ENCODE data around the gene CLDN19. TPM values are rescaled to one million over a fixed set of nuclear protein-coding genes. Genes with fewer than 3 reads are reported as not detected.
"Not testable (repeated sequence)": the region's sequence is repeated elsewhere in the genome, so short reads cannot be mapped to it uniquely, and the experiment has no call there.

Gene CLDN19
- total RNA-seq, 4 donors from 2014 or later, result 1.5 TPM; not detected in 3

DNA sequence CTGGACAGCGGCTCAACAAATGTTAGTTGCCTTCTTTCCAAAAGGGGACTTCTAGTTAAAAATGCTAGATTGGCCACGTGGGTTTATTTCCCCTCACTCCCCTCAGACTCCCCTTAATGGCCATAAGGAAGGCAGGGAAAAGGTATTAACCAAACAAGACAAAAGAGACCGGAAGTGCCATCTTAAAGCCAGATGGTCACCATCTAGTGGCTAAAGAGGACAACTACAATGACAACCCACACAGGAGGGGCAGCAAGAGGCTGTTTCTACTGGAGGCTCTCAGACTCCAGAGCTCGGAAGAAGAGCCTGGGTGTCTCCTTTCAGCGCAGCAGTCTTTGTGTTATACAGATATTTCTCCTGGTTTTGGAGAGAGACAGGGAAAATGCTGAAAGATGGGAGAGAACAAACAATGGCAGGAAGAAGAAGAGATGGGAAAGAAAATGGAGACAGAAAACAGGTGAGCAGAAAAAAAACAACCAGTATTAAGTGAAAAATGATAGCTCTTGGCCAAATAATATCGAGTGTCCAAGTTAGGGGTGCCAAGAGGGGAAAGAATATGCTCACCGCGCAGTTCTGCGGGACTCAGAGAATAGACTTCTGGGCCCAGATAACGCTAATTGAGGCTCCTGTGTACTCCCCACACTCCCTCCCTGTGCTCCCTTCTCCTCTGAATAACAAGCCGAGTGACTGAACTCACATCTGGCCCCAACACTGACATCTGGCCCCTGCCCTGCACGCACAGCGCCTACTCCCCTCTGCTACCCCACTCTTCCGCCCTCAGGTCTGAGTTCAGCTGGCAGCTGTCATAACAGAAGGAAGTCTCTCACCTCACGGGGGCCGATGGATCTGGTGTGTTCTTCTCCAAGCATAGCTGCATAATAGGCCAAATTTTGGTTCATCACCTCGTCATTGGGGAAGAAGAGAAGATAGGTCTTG lies 17.2 kb upstream of the CLDN19 start:
- H3K4me3 ChIP-seq, result no peak overlapping the region
- peaks cover 0 to 100% of the 10 kb centered on the region in 2 donors for H3K36me3 ChIP-seq
- no peak overlapping the region for H3K27ac ChIP-seq
- H3K4me1 ChIP-seq, result peaks cover 0 to 2% (median 0%) of the 10 kb centered on the region in 3 donors
- peak; percentile 31 for ATAC-seq
- H3K27me3 ChIP-seq, result no peaks in the 10 kb centered on the region
- H3K9me3 ChIP-seq, result no peaks in the 10 kb centered on the region
- 56 to 60% methylated on average over 11 to 14 of the region's 17 CpGs for WGBS, 2 donors (ENCODE audit: low coverage in 1 of 2)
- TF ChIP-seq, protein P1, sequence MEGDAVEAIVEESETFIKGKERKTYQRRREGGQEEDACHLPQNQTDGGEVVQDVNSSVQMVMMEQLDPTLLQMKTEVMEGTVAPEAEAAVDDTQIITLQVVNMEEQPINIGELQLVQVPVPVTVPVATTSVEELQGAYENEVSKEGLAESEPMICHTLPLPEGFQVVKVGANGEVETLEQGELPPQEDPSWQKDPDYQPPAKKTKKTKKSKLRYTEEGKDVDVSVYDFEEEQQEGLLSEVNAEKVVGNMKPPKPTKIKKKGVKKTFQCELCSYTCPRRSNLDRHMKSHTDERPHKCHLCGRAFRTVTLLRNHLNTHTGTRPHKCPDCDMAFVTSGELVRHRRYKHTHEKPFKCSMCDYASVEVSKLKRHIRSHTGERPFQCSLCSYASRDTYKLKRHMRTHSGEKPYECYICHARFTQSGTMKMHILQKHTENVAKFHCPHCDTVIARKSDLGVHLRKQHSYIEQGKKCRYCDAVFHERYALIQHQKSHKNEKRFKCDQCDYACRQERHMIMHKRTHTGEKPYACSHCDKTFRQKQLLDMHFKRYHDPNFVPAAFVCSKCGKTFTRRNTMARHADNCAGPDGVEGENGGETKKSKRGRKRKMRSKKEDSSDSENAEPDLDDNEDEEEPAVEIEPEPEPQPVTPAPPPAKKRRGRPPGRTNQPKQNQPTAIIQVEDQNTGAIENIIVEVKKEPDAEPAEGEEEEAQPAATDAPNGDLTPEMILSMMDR (IDR thresholded peaks at IDR 0.05), result peak; percentile 38 to 63 (median 57)
- no peak for TF ChIP-seq POLR2A (IDR thresholded peaks at IDR 0.05)

DNA sequence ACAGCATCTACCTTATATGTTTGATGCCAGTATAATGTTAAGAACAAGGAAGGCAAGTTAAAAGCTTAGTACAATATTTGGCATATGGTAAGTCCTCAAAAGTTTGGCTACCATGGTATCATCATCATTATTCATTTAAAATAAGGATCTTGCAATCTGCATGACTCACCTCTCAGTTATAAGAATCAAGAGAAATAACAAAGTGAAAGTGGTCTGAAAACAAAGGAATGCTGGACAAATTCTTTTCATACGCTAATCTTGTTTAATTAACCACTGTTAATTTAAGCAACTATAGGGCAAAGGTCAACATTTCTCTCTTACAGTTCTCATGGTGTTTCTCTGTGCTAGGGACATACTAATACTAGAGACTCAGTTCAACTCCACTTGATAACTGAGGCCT lies 13.0 kb upstream of the CLDN19 start:
- WGBS, 2 donors (ENCODE audit: low coverage in 1 of 2), result 57 to 69% methylated on average over 1 of the region's 1 CpG
- Histone ChIP-seq H3K9me3 (no peaks in the 10 kb centered on the region), H3K27ac (no peak overlapping the region), H3K4me3 (no peak overlapping the region), H3K36me3 (peaks cover 0 to 96% of the 10 kb centered on the region in 2 donors), H3K4me1 (no peaks in the 10 kb centered on the region), H3K27me3 (no peaks in the 10 kb centered on the region)
- TF ChIP-seq EP300 (IDR thresholded peaks at IDR 0.05) (no peak), POLR2A (IDR thresholded peaks at IDR 0.05) (no peak), POLR2AphosphoS5 (IDR thresholded peaks at IDR 0.05) (no peak)
- no peak for ATAC-seq

- 100% methylated on average over 3 of the region's 6 CpGs; no CpG with 5 or more reads in 1 of the 2 donors for WGBS, 2 donors (ENCODE audit: low coverage in 1 of 2)
- no peaks in the 10 kb centered on the region for H3K27me3 ChIP-seq
- no peak overlapping the region for H3K4me3 ChIP-seq
- H3K4me1 ChIP-seq, result no peaks in the 10 kb centered on the region
- no peak for TF ChIP-seq POLR2AphosphoS5 (IDR thresholded peaks at IDR 0.05)
- no peak for TF ChIP-seq EP300 (IDR thresholded peaks at IDR 0.05)
- TF ChIP-seq, protein P1 (IDR thresholded peaks at IDR 0.05), result no peak
- TF ChIP-seq POLR2A (IDR thresholded peaks at IDR 0.05), result no peak
- no peaks in the 10 kb centered on the region for H3K9me3 ChIP-seq
- H3K36me3 ChIP-seq, result peaks cover 0 to 96% of the 10 kb centered on the region in 2 donors
- H3K27ac ChIP-seq, result no peak overlapping the region
- ATAC-seq, result no peak
Observed at GRCh38 chr1:42752284-42752683, 12.2 kb upstream of the CLDN19 start.

GRCh38 chr1:42751511-42752070 lies 11.6 kb upstream of the CLDN19 start:
- H3K27me3 ChIP-seq, ATAC-seq, H3K9me3 ChIP-seq, H3K4me1 ChIP-seq, H3K4me3 ChIP-seq, H3K27ac ChIP-seq: not testable (repeated sequence)
- 88 to 96% methylated on average over 6 to 7 of the region's 8 CpGs for WGBS, 2 donors (ENCODE audit: low coverage in 1 of 2)
- H3K36me3 ChIP-seq, result peaks cover 0 to 96% of the 10 kb centered on the region in 2 donors

- H3K4me3 ChIP-seq, result no peak overlapping the region
- H3K36me3 ChIP-seq, result peaks cover 0 to 91% of the 10 kb centered on the region in 2 donors
- H3K9me3 ChIP-seq, result no peaks in the 10 kb centered on the region
- H3K27ac ChIP-seq, result no peak overlapping the region
- no peaks in the 10 kb centered on the region for H3K27me3 ChIP-seq
- no peak for ATAC-seq
- TF ChIP-seq EP300 (IDR thresholded peaks at IDR 0.05), result no peak
- no peaks in the 10 kb centered on the region for H3K4me1 ChIP-seq
- WGBS, 2 donors (ENCODE audit: low coverage in 1 of 2), result 88% methylated on average over 8 of the region's 12 CpGs; no CpG with 5 or more reads in 1 of the 2 donors
Observed at GRCh38 chr1:42750041-42750440, 10.0 kb upstream of the CLDN19 start.

- peaks cover 0 to 78% of the 10 kb centered on the region in 2 donors for H3K36me3 ChIP-seq
- no peaks in the 10 kb centered on the region for H3K4me1 ChIP-seq
- TF ChIP-seq EP300 (IDR thresholded peaks at IDR 0.05) (no peak), POLR2A (IDR thresholded peaks at IDR 0.05) (no peak)
- TF ChIP-seq, protein P1 (IDR thresholded peaks at IDR 0.05), result no peak
- no peak for ATAC-seq
- H3K9me3 ChIP-seq, result no peaks in the 10 kb centered on the region
- H3K4me3 ChIP-seq, result no peak overlapping the region
- no peak overlapping the region for H3K27ac ChIP-seq
- 66 to 77% methylated on average over 10 to 13 of the region's 14 CpGs for WGBS, 2 donors (ENCODE audit: low coverage in 1 of 2)
- no peaks in the 10 kb centered on the region for H3K27me3 ChIP-seq
Observed at GRCh38 chr1:42748461-42749410, 8.7 kb upstream of the CLDN19 start.

Data from gastroesophageal sphincter (tissue), 4 donors.